HFFc6 (cell line): ENCODE data around the gene INPP4B. TPM values are rescaled to one million over a fixed set of nuclear protein-coding genes. Genes with fewer than 3 reads are reported as not detected.

Source experiments
- DNase-seq: peaks from one replicate; pipeline ENCODE4 v3.0.0-alpha.2; 2018
- H3K27ac Mint-ChIP-seq: 2 replicates; pipeline ENCODE4 v1.8.0; 2020; ENCODE audit warnings: mild to moderate bottlenecking, mixed read lengths
- H3K27me3 Mint-ChIP-seq: 2 replicates; pipeline ENCODE4 v1.8.0; 2021; ENCODE audit warnings: mild to moderate bottlenecking, moderate library complexity, mixed read lengths; ENCODE audit not compliant: insufficient read depth
- H3K36me3 Mint-ChIP-seq: 2 replicates; pipeline ENCODE4 v1.8.0; 2021; ENCODE audit warnings: low read depth, mixed read lengths
- H3K4me1 Mint-ChIP-seq: 2 replicates; pipeline ENCODE4 v1.8.0; 2020; ENCODE audit warnings: low read depth, mixed read lengths
- H3K4me3 Mint-ChIP-seq: 2 replicates; pipeline ENCODE4 v1.8.0; 2020; ENCODE audit warnings: mild to moderate bottlenecking, moderate library complexity, mixed read lengths
- H3K9me3 Mint-ChIP-seq: 2 replicates; pipeline ENCODE4 v1.8.0; 2020; ENCODE audit warnings: mild to moderate bottlenecking, mixed read lengths
- CTCF ChIP-seq: fragments of 200-600 bp; sonication (generic); IDR thresholded peaks from 2 replicates; pipeline ENCODE4 v1.5.0; 2021; ENCODE audit warnings: antibody characterized with exemption, mild to moderate bottlenecking
- total RNA-seq, 6 experiments: library from RNA; stranded (reverse); fragmentation: NEBNext Ultra II Directional; extraction: Animal tissue kit (Norgen Biotek cat#: 25700); gene quantifications; 2 replicates in 1 of 6; 3 replicates in 5 of 6; pipeline ENCODE4 v1.2.3, GENCODE V29; 2021

INPP4B gene
- total RNA-seq, 6 experiments from 2014 or later, result 36.1 to 48.9 (median 40.1) TPM

- H3K9me3 Mint-ChIP-seq, result peaks cover 6% of the 10 kb centered on the region
- DNase-seq, result no peak
- H3K27ac Mint-ChIP-seq, result no peak overlapping the region
- peaks cover 23% of the 10 kb centered on the region for H3K4me1 Mint-ChIP-seq
- H3K4me3 Mint-ChIP-seq, result no peak overlapping the region
- no peaks in the 10 kb centered on the region for H3K27me3 Mint-ChIP-seq
- peaks cover 72% of the 10 kb centered on the region for H3K36me3 Mint-ChIP-seq
- no peak for TF ChIP-seq CTCF
Measured at GRCh38 chr4:142120921-142121320, 725.2 kb downstream of the INPP4B start.

GRCh38 chr4:142112451-142112850, 733.6 kb downstream of the INPP4B start:
- DNase-seq, result no peak
- Mint-ChIP-seq H3K27me3 (no peaks in the 10 kb centered on the region), H3K27ac (no peak overlapping the region), H3K36me3 (peaks cover 59% of the 10 kb centered on the region), H3K4me1 (peaks cover 6% of the 10 kb centered on the region; the same call in 1 of the 2 replicates), H3K4me3 (no peak overlapping the region), H3K9me3 (no peaks in the 10 kb centered on the region; the same call in 1 of the 2 replicates)
- TF ChIP-seq CTCF, result no peak

- H3K4me1 Mint-ChIP-seq, result peaks cover 6% of the 10 kb centered on the region; the same call in 1 of the 2 replicates
- H3K27me3 Mint-ChIP-seq, result no peaks in the 10 kb centered on the region
- H3K4me3 Mint-ChIP-seq, result no peak overlapping the region
- peaks cover 45% of the 10 kb centered on the region for H3K36me3 Mint-ChIP-seq
- no peak overlapping the region for H3K27ac Mint-ChIP-seq
- no peak for DNase-seq
- no peaks in the 10 kb centered on the region; the same call in 1 of the 2 replicates for H3K9me3 Mint-ChIP-seq
- no peak for TF ChIP-seq CTCF
Measured at GRCh38 chr4:142110136-142110535, 736.0 kb downstream of the INPP4B start.

- H3K9me3 Mint-ChIP-seq, result no peaks in the 10 kb centered on the region
- no peak for TF ChIP-seq CTCF
- no peak for DNase-seq
- H3K27ac Mint-ChIP-seq, result no peak overlapping the region
- no peaks in the 10 kb centered on the region for H3K27me3 Mint-ChIP-seq
- no peak overlapping the region for H3K4me3 Mint-ChIP-seq
- peaks cover 18% of the 10 kb centered on the region for H3K4me1 Mint-ChIP-seq
- H3K36me3 Mint-ChIP-seq, result peaks cover 43% of the 10 kb centered on the region
Measured at GRCh38 chr4:142104041-142104440, 742.1 kb downstream of the INPP4B start.

GRCh38 chr4:142101401-142101800, 744.7 kb downstream of the INPP4B start:
- no peak overlapping the region for H3K4me3 Mint-ChIP-seq

More at GRCh38 chr4:142101401-142101800, 744.7 kb downstream of the INPP4B start:
- Mint-ChIP-seq H3K4me1 (peaks cover 39% of the 10 kb centered on the region), H3K27ac (no peak overlapping the region), H3K36me3 (peaks cover 49% of the 10 kb centered on the region), H3K9me3 (no peaks in the 10 kb centered on the region), H3K27me3 (no peaks in the 10 kb centered on the region)
- TF ChIP-seq CTCF, result no peak
- DNase-seq, result no peak
